SU-DHL-6 (cell line): ENCODE results near the gene ZNF837.

Experiments used
- H2AFZ ChIP-seq: fragments of 200-600 bp; sonication (generic); 2 replicates; pipeline ENCODE4 v1.6.1; 2014; ENCODE audit warnings: low read depth, mild to moderate bottlenecking, moderate library complexity, mixed read lengths, antibody characterized with exemption, low read length; ENCODE audit not compliant: severe bottlenecking
- H3F3A ChIP-seq: fragments of 200-600 bp; shearing (Covaris generic); 2 replicates; pipeline ENCODE4 v1.6.0; 2016; ENCODE audit warnings: antibody characterized with exemption, mild to moderate bottlenecking; ENCODE audit not compliant: insufficient read depth
- H3K27ac ChIP-seq: fragments of 200-600 bp; sonication (generic); 2 replicates; pipeline ENCODE4 v1.5.1; 2016; ENCODE audit warnings: low read depth, mild to moderate bottlenecking, low read length, moderate library complexity, mixed read lengths
- H3K27me3 ChIP-seq: fragments of 200-600 bp; sonication (generic), shearing (Covaris generic); 2 replicates; pipeline ENCODE4 v1.6.0; 2014; ENCODE audit warnings: mild to moderate bottlenecking, low read length
- H3K36me3 ChIP-seq: fragments of 200-600 bp; sonication (generic); 2 replicates; pipeline ENCODE4 v1.6.1; 2014; ENCODE audit warnings: mild to moderate bottlenecking, low read length, mixed read lengths
- H3K4me2 ChIP-seq: fragments of 300-600, 200-600 bp; shearing (Covaris generic), sonication (generic); 2 replicates; pipeline ENCODE4 v1.6.0; 2014; ENCODE audit warnings: low read length, low read depth, mild to moderate bottlenecking; ENCODE audit not compliant: poor library complexity, severe bottlenecking
- H3K4me3 ChIP-seq: fragments of 200-600 bp; sonication (generic); 2 replicates; pipeline ENCODE4 v1.5.1; 2014; ENCODE audit warnings: antibody characterized with exemption, low read length, mild to moderate bottlenecking, mixed read lengths; ENCODE audit not compliant: insufficient read depth, poor library complexity, severe bottlenecking
- H3K79me2 ChIP-seq: fragments of 200-600 bp; sonication (generic); 2 replicates; pipeline ENCODE4 v1.6.1; 2014; ENCODE audit warnings: mild to moderate bottlenecking, low read length, moderate library complexity; ENCODE audit not compliant: insufficient read depth
- H3K9ac ChIP-seq: fragments of 200-600 bp; sonication (generic); 2 replicates; pipeline ENCODE4 v1.7.0; 2014; ENCODE audit warnings: mild to moderate bottlenecking, low read length
- H3K9me2 ChIP-seq: fragments of 200-600 bp; sonication (generic); replicated peaks from 2 replicates; pipeline ENCODE4 v1.6.1; 2014; ENCODE audit warnings: low read length; ENCODE audit not compliant: insufficient read depth
- H3K9me3 ChIP-seq: fragments of 200-600 bp; sonication (generic); 2 replicates; pipeline ENCODE4 v1.6.1; 2014; ENCODE audit warnings: low read length, mixed read lengths; ENCODE audit not compliant: insufficient read depth
- H4K20me1 ChIP-seq: fragments of 200-600 bp; sonication (generic); 2 replicates; pipeline ENCODE4 v1.6.1; 2014; ENCODE audit warnings: low read depth, mild to moderate bottlenecking, antibody characterized with exemption, low read length, moderate library complexity, mixed read lengths
- CTCF ChIP-seq: fragments of 200-600 bp; sonication (generic); IDR thresholded peaks from one replicate; pipeline ENCODE4 v1.5.1; 2017; ENCODE audit warnings: antibody characterized with exemption, mild to moderate bottlenecking, low read length, moderate library complexity; ENCODE audit not compliant: insufficient read depth, poor library complexity, severe bottlenecking
- EZH2phosphoT487 ChIP-seq: fragments of 200-600 bp; sonication (generic), shearing (Covaris generic); conservative IDR thresholded peaks from 2 replicates; pipeline ENCODE4 v1.6.1; 2018; ENCODE audit warnings: mild to moderate bottlenecking, antibody characterized with exemption, low read length, moderate library complexity, mixed read lengths

ZNF837 gene

GRCh38 chr19:58399903-58400302, 19.1 kb upstream of the ZNF837 start:
- Histone ChIP-seq H4K20me1 (no peaks in the 10 kb centered on the region), H3K27me3 (no peaks in the 10 kb centered on the region), H2AFZ (no peak overlapping the region), H3K4me2 (no peak overlapping the region), H3F3A (peaks cover 5% of the 10 kb centered on the region; the same call in 1 of the 2 replicates), H3K9me2 (no peaks in the 10 kb centered on the region), H3K9me3 (no peaks in the 10 kb centered on the region), H3K9ac (no peak overlapping the region), H3K36me3 (no peaks in the 10 kb centered on the region), H3K27ac (no peak overlapping the region), H3K4me3 (no peak overlapping the region), H3K79me2 (no peaks in the 10 kb centered on the region)
- no peak for TF ChIP-seq EZH2phosphoT487
- no peak for TF ChIP-seq CTCF

GRCh38 chr19:58398545-58398944, 17.7 kb upstream of the ZNF837 start:
- Histone ChIP-seq H3K4me3 (no peak overlapping the region), H3K36me3 (no peaks in the 10 kb centered on the region), H4K20me1 (peaks cover 2% of the 10 kb centered on the region; the same call in 1 of the 2 replicates), H3K9ac (no peak overlapping the region), H3F3A (peaks cover 5% of the 10 kb centered on the region; the same call in 1 of the 2 replicates), H2AFZ (no peak overlapping the region), H3K79me2 (no peaks in the 10 kb centered on the region), H3K4me2 (no peak overlapping the region), H3K27ac (no peak overlapping the region), H3K9me3 (no peaks in the 10 kb centered on the region), H3K9me2 (no peaks in the 10 kb centered on the region), H3K27me3 (no peaks in the 10 kb centered on the region)
- TF ChIP-seq EZH2phosphoT487 (no peak), CTCF (no peak)

- Histone ChIP-seq H3K9me2 (no peaks in the 10 kb centered on the region), H3K27ac (no peak overlapping the region), H3K4me2 (no peak overlapping the region), H3K4me3 (no peak overlapping the region), H3K27me3 (no peaks in the 10 kb centered on the region), H2AFZ (no peak overlapping the region), H4K20me1 (peaks cover 7% of the 10 kb centered on the region; the same call in 1 of the 2 replicates), H3K79me2 (no peaks in the 10 kb centered on the region), H3F3A (peaks cover 5% of the 10 kb centered on the region; the same call in 1 of the 2 replicates), H3K9me3 (no peaks in the 10 kb centered on the region), H3K9ac (no peak overlapping the region), H3K36me3 (0 out of 2 replicates have a peak, but pooled peaks cover under 1% of the 10 kb centered on the region)
- TF ChIP-seq EZH2phosphoT487 = no peak
- TF ChIP-seq CTCF = no peak
Observed at GRCh38 chr19:58398087-58398486, 17.3 kb upstream of the ZNF837 start.
